GM12878 (cell line): ENCODE data around the gene TSHZ2. TPM values are rescaled to one million over a fixed set of nuclear protein-coding genes. Genes with fewer than 3 reads are reported as not detected.

Experiments
- ATAC-seq: fragments of 200-7000 bp; cut with Tn5 transposase; 3 replicates; pipeline ENCODE4 v1.9.1; 2020; ENCODE audit warnings: mild to moderate bottlenecking, moderate library complexity
- BruUV-seq: library from RNA; stranded (reverse); fragments of 400-500 nt; replicated peaks from 2 replicates; lab custom pipeline; 2021; lab: Mats Ljungman, UMichigan
- CTCF ChIA-PET: fragments of 300-600 bp; sonication (Branson Sonifier 250); formaldehyde crosslinking; extraction: SDS; loops from one replicate; lab custom pipeline; 2021; ENCODE audit warnings: inconsistent platforms; lab: Yijun Ruan, JAX
- POLR2A ChIA-PET: fragments of 350-600 bp; formaldehyde crosslinking; extraction: SDS; loops from one replicate; lab custom pipeline; 2021; ENCODE audit warnings: inconsistent platforms; lab: Charles Lee
- RAD21 ChIA-PET: fragments of 300-600 bp; sonication (Branson Sonifier 250); formaldehyde crosslinking; loops from one replicate; lab custom pipeline; 2023; ENCODE audit warnings: antibody characterized with exemption; ENCODE audit not compliant: unreplicated experiment; lab: Charles Lee
- SMC1A ChIA-PET: fragments of 300-600 bp; sonication (Branson Sonifier 250); formaldehyde crosslinking; loops from one replicate; lab custom pipeline; 2023; ENCODE audit not compliant: unreplicated experiment, uncharacterized antibody; lab: Charles Lee
- DNase-seq: peaks from one replicate; pipeline ENCODE4 v3.0.0-alpha.2; 2011; ENCODE audit warnings: low read depth, low spot score
- FAIRE-seq: peaks from 3 replicates; lab custom pipeline; 2011; peaks lifted over from hg19 to GRCh38; lab: Jason Lieb, UNC
- H2AFZ ChIP-seq: 2 replicates; pipeline ENCODE4 v1.6.0; 2011; ENCODE audit warnings: low read depth, low read length, control low read depth; ENCODE audit not compliant: control insufficient read depth
- H3K27ac ChIP-seq: 2 replicates; pipeline ENCODE4 v1.5.1; 2011; ENCODE audit warnings: control low read depth; ENCODE audit not compliant: control insufficient read depth, insufficient read depth
- H3K27me3 ChIP-seq, 2 experiments: replicated peaks in 1 of 2; 2 replicates each; pipeline versions ENCODE4 v1.6.0 to v1.6.1; 2011; ENCODE audit warnings: low read length in 1 of 2; ENCODE audit not compliant: control insufficient read depth in 2 of 2, insufficient read depth in 2 of 2
- H3K36me3 ChIP-seq, 2 experiments: 2 replicates each; pipeline ENCODE4 v1.5.1; 2011; ENCODE audit warnings: low read length in 1 of 2; ENCODE audit not compliant: control insufficient read depth in 2 of 2, insufficient read depth in 2 of 2
- H3K4me1 ChIP-seq: 2 replicates; pipeline ENCODE4 v1.6.1; 2011; ENCODE audit warnings: mild to moderate bottlenecking, low read length, moderate library complexity, mixed read lengths; ENCODE audit not compliant: control insufficient read depth, insufficient read depth
- H3K4me2 ChIP-seq: 2 replicates; pipeline ENCODE4 v1.6.0; 2011; ENCODE audit warnings: control low read depth; ENCODE audit not compliant: control insufficient read depth, insufficient read depth
- H3K4me3 ChIP-seq: fragments of 200-600 bp; sonication (generic); 2 replicates; pipeline ENCODE4 v1.5.1; 2016
- H3K79me2 ChIP-seq: 2 replicates; pipeline ENCODE4 v1.6.0; 2011; ENCODE audit warnings: low read length; ENCODE audit not compliant: control insufficient read depth, insufficient read depth
- H3K9ac ChIP-seq: 2 replicates; pipeline ENCODE4 v1.8.0; 2011; ENCODE audit warnings: low read length, control low read depth, mixed read lengths; ENCODE audit not compliant: control insufficient read depth, insufficient read depth
- H3K9me3 ChIP-seq: replicated peaks from 3 replicates; pipeline ENCODE4 v1.5.1; 2011; ENCODE audit warnings: mild to moderate bottlenecking, low read length; ENCODE audit not compliant: control insufficient read depth, insufficient read depth
- H4K20me1 ChIP-seq: 2 replicates; pipeline ENCODE4 v1.6.0; 2011; ENCODE audit not compliant: control insufficient read depth, insufficient read depth
- BCL11A ChIP-seq: IDR thresholded peaks from 2 replicates; pipeline ENCODE4 v1.6.1; 2011; ENCODE audit warnings: low read depth, low read length
- CBX3 ChIP-seq: fragments of 200-600 bp; sonication (generic); IDR thresholded peaks from 2 replicates; pipeline ENCODE4 v1.6.1; 2016; ENCODE audit warnings: low read depth, borderline replicate concordance
- ESRRA ChIP-seq: IDR thresholded peaks from 2 replicates; pipeline ENCODE4 v1.6.1; 2012; ENCODE audit warnings: mild to moderate bottlenecking, low read length, improper control_type of control experiment
- MEF2B ChIP-seq: fragments of 450-650 bp; IDR thresholded peaks from 2 replicates; pipeline ENCODE4 v1.6.1; 2018; ENCODE audit warnings: mild to moderate bottlenecking, moderate library complexity; ENCODE audit not compliant: partially characterized antibody, poor library complexity, severe bottlenecking
- SPI1 ChIP-seq: IDR thresholded peaks from 2 replicates; pipeline ENCODE4 v1.6.1; 2011; ENCODE audit warnings: low read depth, mild to moderate bottlenecking, low read length, moderate library complexity, borderline replicate concordance; ENCODE audit not compliant: insufficient read depth
- STAT3 ChIP-seq: IDR thresholded peaks from 2 replicates; pipeline ENCODE4 v1.6.1; 2011; ENCODE audit warnings: low read depth, low read length, improper control_type of control experiment
- YBX1 ChIP-seq: fragments of 450-650 bp; IDR thresholded peaks from 2 replicates; pipeline ENCODE4 v1.6.1; 2016; ENCODE audit warnings: antibody characterized with exemption
- ZBED1 ChIP-seq: IDR thresholded peaks from 2 replicates; pipeline ENCODE4 v1.6.1; 2016; ENCODE audit warnings: borderline replicate concordance
- ZBTB40 ChIP-seq: fragments of 450-650 bp; IDR thresholded peaks from 2 replicates; pipeline ENCODE4 v1.6.1; 2016; ENCODE audit warnings: mild to moderate bottlenecking, moderate library complexity, borderline replicate concordance
- ZNF207 ChIP-seq: fragments of 450-650 bp; IDR thresholded peaks from 2 replicates; pipeline ENCODE4 v1.6.1; 2014; ENCODE audit warnings: antibody characterized with exemption, mild to moderate bottlenecking, borderline replicate concordance
- ZNF622 ChIP-seq: fragments of 450-650 bp; IDR thresholded peaks from 2 replicates; pipeline ENCODE4 v1.6.1; 2017; ENCODE audit warnings: mild to moderate bottlenecking, inconsistent platforms
- WGBS: methylation state at CpG from one replicate; pipeline ENCODE4 v1.1.6; 2016; ENCODE audit warnings: low lambda C conversion rate; ENCODE audit not compliant: insufficient replicate concordance, insufficient coverage; ENCODE audit errors: missing lambda C conversion rate; 5-methylcytosine and 5-hydroxymethylcytosine counted together
- in situ Hi-C: fragments of 300-500 bp; cut with MboI; formaldehyde crosslinking; loops from 9 replicates; pipeline ENCODE4 v1.14.3; 2018; ENCODE audit warnings: mixed read lengths
- intact Hi-C: fragments of 100-400 bp; cut with micrococcal nuclease; formaldehyde crosslinking; loops from one replicate; pipeline ENCODE4 v1.14.2; 2022; ENCODE audit not compliant: unreplicated experiment
- polyA plus RNA-seq, 11 experiments: library from polyadenylated mRNA; depleted of rRNA in 4 of 11; unstranded in 6 of 11; stranded (reverse) in 5 of 11; fragments of >200 nt; fragmentation: Nextera tagmentation in 4 of 11; fragmentation: Illumina TruSeq in 1 of 11; extraction: Ambion mirVana in 4 of 11; extraction: Trizol in 1 of 11; gene quantifications; 1 replicate in 1 of 11; 2 replicates in 10 of 11; pipeline versions ENCODE4 v1.2.1 to v1.2.3, GENCODE V29; 2011 to 2016; ENCODE audit warnings: inconsistent platforms in 2 of 11, missing spikeins in 2 of 11, low read depth in 1 of 11
- total RNA-seq, 4 experiments: library from RNA; depleted of rRNA in 3 of 4; stranded (reverse); fragments of >200 nt in 3 of 4; fragmentation: Illumina TruSeq in 1 of 4; extraction: Trizol in 1 of 4; gene quantifications; 2 replicates each; pipeline versions ENCODE4 v1.2.1 to v1.2.3, GENCODE V29; 2013 to 2021
- TF ChIP-seq, protein P1 (sequence below): fragments of 450-650 bp; IDR thresholded peaks from 2 replicates; pipeline ENCODE4 v1.6.1; 2018; ENCODE audit warnings: borderline replicate concordance, mild to moderate bottlenecking; ENCODE audit not compliant: partially characterized antibody

Gene TSHZ2
- total and polyA plus RNA-seq, 10 of the 15 experiments (the other 5 are each of a cell fraction or from before 2014, with no cell fraction given), result 0.01 to 0.86 (median 0.13) TPM; not detected in 2

GRCh38 chr20:52924411-52925271 lies 47.5 kb upstream of the TSHZ2 start:
- ChIA-PET POLR2A (no interaction called here), CTCF (no interaction called here), RAD21 (no interaction called here), SMC1A (interaction anchor here (0.6 kb wide), 1 partner anchor 902 kb away, joined by 4 read pairs; no protein-coding TSS in a partner anchor)
- Histone ChIP-seq H3K4me3 (no peak overlapping the region), H3K9ac (no peak overlapping the region), H3K27me3 (no peaks in the 10 kb centered on the region), H3K4me2 (no peak overlapping the region), H4K20me1 (no peaks in the 10 kb centered on the region), H3K79me2 (no peaks in the 10 kb centered on the region), H3K9me3 (no peaks in the 10 kb centered on the region), H3K36me3 (no peaks in the 10 kb centered on the region), H3K27ac (no peak overlapping the region), H2AFZ (no peak overlapping the region), H3K4me1 (no peaks in the 10 kb centered on the region)
- FAIRE-seq (no peak), ATAC-seq (no peak), DNase-seq (no peak)
- TF ChIP-seq SPI1 (no peak), BCL11A (no peak), ZBTB40 (no peak), ZBED1 (no peak), STAT3 (no peak), ZNF622 (no peak), ESRRA (no peak), YBX1 (no peak), ZNF207 (no peak), MEF2B (no peak), CBX3 (no peak)
- TF ChIP-seq, protein P1, sequence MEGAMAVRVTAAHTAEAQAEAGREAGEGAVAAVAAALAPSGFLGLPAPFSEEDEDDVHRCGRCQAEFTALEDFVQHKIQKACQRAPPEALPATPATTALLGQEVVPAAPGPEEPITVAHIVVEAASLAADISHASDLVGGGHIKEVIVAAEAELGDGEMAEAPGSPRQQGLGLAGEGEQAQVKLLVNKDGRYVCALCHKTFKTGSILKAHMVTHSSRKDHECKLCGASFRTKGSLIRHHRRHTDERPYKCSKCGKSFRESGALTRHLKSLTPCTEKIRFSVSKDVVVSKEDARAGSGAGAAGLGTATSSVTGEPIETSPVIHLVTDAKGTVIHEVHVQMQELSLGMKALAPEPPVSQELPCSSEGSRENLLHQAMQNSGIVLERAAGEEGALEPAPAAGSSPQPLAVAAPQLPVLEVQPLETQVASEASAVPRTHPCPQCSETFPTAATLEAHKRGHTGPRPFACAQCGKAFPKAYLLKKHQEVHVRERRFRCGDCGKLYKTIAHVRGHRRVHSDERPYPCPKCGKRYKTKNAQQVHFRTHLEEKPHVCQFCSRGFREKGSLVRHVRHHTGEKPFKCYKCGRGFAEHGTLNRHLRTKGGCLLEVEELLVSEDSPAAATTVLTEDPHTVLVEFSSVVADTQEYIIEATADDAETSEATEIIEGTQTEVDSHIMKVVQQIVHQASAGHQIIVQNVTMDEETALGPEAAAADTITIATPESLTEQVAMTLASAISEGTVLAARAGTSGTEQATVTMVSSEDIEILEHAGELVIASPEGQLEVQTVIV, result no peak
- intact Hi-C loops (no loop called here), in situ Hi-C loops (no loop called here)
- no TSS peak for BruUV-seq
- WGBS, result 41% methylated on average over 9 of the region's 9 CpGs
